NCI-H146 (cell line): ENCODE data around the gene ETFBKMT.
"Not testable (repeated sequence)": the region's sequence is repeated elsewhere in the genome, so short reads cannot be mapped to it uniquely, and the experiment has no call there.

Experiments used
- DNase-seq: peaks from one replicate; lab custom pipeline; 2025; lab: John Stamatoyannopoulos, UW

Gene ETFBKMT

GRCh38 chr12:31718542-31719198 is 59.2 kb downstream of the ETFBKMT start:
- not testable (repeated sequence) for DNase-seq

- no peak for DNase-seq
Observed at GRCh38 chr12:31722580-31722979, 63.1 kb downstream of the ETFBKMT start.
